GM12875 (cell line): Measurements from ENCODE around the gene SLC25A27.
"Not testable (repeated sequence)": the region's sequence is repeated elsewhere in the genome, so short reads cannot be mapped to it uniquely, and the experiment has no call there.

Source experiments
- H3K4me3 ChIP-seq: one replicate; pipeline ENCODE4 v1.5.1; 2011; ENCODE audit warnings: low read depth, low read length, control low read depth
- CTCF ChIP-seq: IDR thresholded peaks from 2 replicates; pipeline ENCODE4 v1.5.1; 2011; ENCODE audit warnings: low read depth, mild to moderate bottlenecking, control low read depth, inconsistent platforms, low read length, moderate library complexity, borderline replicate concordance; ENCODE audit not compliant: insufficient read depth

Gene SLC25A27

GRCh38 chr6:46637145-46637544 lies 15.6 kb upstream of the SLC25A27 start:
- H3K4me3 ChIP-seq: no peak overlapping the region
- no peak for TF ChIP-seq CTCF

- H3K4me3 ChIP-seq: no peak overlapping the region
- TF ChIP-seq CTCF: no peak
Measured at GRCh38 chr6:46637933-46638332, 14.8 kb upstream of the SLC25A27 start.

- no peak overlapping the region for H3K4me3 ChIP-seq
- no peak for TF ChIP-seq CTCF
Measured at GRCh38 chr6:46638650-46639049, 14.1 kb upstream of the SLC25A27 start.

- no peak for TF ChIP-seq CTCF
- no peak overlapping the region for H3K4me3 ChIP-seq
Measured at GRCh38 chr6:46642928-46643751, 9.6 kb upstream of the SLC25A27 start.

GRCh38 chr6:46645265-46645664 lies 7.5 kb upstream of the SLC25A27 start:
- no peak overlapping the region for H3K4me3 ChIP-seq
- TF ChIP-seq CTCF: no peak

- not testable (repeated sequence) for H3K4me3 ChIP-seq
Measured at GRCh38 chr6:46648108-46648507, 4.7 kb upstream of the SLC25A27 start.

GRCh38 chr6:46648869-46649492 lies 3.8 kb upstream of the SLC25A27 start:
- H3K4me3 ChIP-seq: no peak overlapping the region
- TF ChIP-seq CTCF: no peak

- H3K4me3 ChIP-seq: no peak overlapping the region
- TF ChIP-seq CTCF: no peak
Measured at GRCh38 chr6:46651006-46651405, 1.8 kb upstream of the SLC25A27 start.
